Suprapubic skin (tissue), 3 donors: ENCODE measurements around the gene SPATA13.

Experiments used
- POLR2A ChIP-seq, 2 donors: fragments of 450-650 bp; IDR thresholded peaks; one replicate each; pipeline ENCODE4 v1.6.1; 2017; ENCODE audit warnings: antibody characterized with exemption in 2 of 2, mild to moderate bottlenecking in 2 of 2, moderate library complexity in 2 of 2
- TF ChIP-seq, protein P1 (sequence below), 2 donors: fragments of 200-600 bp in 1 of 2; fragments of 450-650 bp in 1 of 2; sonication (generic) in 1 of 2; IDR thresholded peaks; one replicate each; pipeline ENCODE4 v1.5.1; 2016 to 2019; ENCODE audit warnings: antibody characterized with exemption in 2 of 2, mild to moderate bottlenecking in 1 of 2, moderate library complexity in 1 of 2

GRCh38 chr13:24224232-24224680 is 63.7 kb downstream of the SPATA13 start:
- TF ChIP-seq, protein P1, sequence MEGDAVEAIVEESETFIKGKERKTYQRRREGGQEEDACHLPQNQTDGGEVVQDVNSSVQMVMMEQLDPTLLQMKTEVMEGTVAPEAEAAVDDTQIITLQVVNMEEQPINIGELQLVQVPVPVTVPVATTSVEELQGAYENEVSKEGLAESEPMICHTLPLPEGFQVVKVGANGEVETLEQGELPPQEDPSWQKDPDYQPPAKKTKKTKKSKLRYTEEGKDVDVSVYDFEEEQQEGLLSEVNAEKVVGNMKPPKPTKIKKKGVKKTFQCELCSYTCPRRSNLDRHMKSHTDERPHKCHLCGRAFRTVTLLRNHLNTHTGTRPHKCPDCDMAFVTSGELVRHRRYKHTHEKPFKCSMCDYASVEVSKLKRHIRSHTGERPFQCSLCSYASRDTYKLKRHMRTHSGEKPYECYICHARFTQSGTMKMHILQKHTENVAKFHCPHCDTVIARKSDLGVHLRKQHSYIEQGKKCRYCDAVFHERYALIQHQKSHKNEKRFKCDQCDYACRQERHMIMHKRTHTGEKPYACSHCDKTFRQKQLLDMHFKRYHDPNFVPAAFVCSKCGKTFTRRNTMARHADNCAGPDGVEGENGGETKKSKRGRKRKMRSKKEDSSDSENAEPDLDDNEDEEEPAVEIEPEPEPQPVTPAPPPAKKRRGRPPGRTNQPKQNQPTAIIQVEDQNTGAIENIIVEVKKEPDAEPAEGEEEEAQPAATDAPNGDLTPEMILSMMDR (IDR thresholded peaks at IDR 0.05), result no peak
- TF ChIP-seq POLR2A (IDR thresholded peaks at IDR 0.05), result no peak
